Activated naive CD4-positive, alpha-beta T cell (primary cell): ENCODE data around the gene MTHFSD.
A peak's percentile ranks its signal among the peaks of the same experiment; 100 is the strongest.
"Not testable (repeated sequence)": the region's sequence is repeated elsewhere in the genome, so short reads cannot be mapped to it uniquely, and the experiment has no call there.

Source experiments
- DNase-seq, 4 experiments: peaks; one replicate each; lab custom pipeline; 2025; lab: John Stamatoyannopoulos, UW

Gene MTHFSD, protein sequence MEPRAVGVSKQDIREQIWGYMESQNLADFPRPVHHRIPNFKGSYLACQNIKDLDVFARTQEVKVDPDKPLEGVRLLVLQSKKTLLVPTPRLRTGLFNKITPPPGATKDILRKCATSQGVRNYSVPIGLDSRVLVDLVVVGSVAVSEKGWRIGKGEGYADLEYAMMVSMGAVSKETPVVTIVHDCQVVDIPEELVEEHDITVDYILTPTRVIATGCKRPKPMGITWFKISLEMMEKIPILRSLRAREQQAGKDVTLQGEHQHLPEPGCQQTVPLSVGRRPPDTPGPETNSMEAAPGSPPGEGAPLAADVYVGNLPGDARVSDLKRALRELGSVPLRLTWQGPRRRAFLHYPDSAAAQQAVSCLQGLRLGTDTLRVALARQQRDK

DNA sequence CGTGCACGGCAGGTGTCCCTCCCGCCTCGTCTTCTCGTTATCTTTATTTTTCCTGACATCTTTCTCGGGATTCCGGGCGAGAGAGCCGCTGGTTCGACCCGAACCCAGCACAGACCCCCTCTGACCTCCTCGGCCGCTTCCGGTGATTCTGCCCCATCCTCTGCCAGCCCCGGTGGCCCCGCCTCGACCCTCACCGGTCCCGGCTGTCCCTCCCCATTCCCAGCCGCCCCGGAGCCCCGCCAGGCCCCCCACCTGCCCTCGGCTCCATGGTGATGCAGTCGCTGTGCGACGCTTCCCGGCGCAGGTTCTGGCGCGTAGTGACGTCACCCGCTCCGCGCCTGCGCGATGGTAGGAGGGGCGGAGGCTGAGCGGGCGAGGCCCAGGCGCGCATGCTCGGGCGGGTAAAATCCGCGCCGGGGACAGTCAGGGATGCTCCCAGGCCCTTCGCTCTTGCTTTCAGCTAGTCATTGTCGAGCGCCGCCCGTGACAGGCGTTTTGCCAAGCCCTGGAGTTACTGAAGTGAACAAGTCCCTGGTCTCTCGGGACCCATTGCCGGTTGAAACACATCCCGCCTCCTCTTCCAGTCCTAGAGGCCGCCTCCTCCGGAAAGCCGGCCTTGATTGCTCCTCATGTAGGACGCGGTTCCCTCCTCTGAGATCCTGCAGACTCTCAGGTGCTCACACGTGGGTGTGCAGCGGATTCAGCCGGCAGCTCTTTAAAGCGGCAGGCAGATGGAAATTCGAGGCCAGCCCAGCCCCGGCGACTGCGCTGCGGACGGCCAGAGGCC is at the start of gene MTHFSD:
TSS of gene MTHFSD (minus strand) at position 319 of the 787 bp plus-strand sequence. CDS start at position 268, 51 bp downstream.
- peak; percentile 88 to 95 (median 90) for DNase-seq

DNA sequence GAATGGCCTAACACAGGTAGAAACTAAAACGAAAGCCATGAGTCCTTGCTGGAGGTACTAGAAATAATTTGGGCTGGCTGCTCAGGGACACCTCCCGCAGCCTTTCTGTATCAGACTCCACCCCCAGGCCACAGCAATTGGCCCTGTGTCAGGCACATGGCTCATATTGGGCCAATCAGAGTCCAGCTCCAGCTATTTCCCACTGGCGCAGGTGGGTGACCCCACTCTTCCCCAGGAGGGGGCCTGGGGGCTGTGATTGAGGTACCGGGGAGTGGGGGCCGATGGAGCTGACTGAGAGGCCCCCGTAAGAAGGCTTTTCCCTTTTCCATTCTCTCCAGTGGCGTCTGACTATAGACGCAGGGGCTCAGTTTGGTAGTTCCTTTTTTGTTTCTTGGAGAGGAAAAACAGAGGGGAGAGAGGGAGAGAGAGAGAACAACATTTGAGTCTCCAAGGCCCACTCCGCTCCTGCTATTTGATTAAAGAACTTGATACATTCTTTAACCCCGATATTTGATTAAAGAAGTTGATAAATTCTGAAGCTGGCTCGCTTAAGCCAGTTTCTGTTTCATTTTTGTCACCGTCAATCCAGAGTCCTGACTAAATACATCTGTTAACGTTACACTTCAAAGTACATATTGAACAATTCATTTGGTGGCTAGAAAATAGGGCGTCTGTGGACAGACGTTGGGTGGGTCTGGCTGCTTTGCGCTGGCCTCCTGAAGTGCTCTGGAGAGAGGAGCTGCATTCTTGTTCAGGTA is 49.6 kb upstream of the MTHFSD start:
- DNase-seq: peak in 2 of 4 experiments; percentile 7 to 24

DNA sequence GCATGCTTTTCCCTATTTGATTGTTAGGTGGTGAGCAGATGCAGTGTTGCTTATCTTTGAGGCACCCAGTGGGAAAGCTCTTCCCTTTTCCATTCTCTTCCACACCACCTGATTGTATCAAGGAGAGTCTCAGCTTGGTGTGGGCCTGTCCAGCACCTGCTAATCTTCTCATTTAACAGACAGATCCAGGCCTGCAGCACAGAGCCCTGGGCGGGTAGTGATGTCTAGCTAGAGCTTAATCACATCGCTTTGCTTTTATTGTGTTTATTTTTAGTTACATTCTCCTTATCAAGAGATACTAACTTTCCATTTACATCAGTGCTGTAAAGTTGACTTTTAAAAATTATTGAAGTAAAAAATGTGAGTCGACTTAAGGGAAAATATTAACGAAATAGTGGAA is 47.5 kb upstream of the MTHFSD start:
- DNase-seq: no peak

DNA sequence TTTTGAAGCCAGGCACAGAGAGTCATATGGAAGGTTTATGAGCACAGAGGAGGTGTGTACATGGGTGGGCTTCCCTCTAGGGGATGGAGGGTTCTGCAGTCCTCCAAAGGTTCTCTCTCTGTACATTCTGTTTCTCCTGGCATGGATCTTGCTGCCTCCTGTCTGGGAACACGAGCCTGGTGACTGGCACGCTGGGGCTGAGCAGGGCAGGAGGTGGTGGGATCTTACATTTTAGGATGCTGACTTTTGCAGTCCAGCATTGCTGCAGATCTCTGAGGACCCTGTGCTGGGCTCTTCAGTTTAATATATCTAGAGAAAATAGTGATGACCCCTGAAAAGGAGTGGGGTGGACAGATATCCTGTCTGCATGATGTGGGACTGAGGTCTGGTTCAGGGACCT is 46.3 kb upstream of the MTHFSD start:
- DNase-seq: no peak

DNA sequence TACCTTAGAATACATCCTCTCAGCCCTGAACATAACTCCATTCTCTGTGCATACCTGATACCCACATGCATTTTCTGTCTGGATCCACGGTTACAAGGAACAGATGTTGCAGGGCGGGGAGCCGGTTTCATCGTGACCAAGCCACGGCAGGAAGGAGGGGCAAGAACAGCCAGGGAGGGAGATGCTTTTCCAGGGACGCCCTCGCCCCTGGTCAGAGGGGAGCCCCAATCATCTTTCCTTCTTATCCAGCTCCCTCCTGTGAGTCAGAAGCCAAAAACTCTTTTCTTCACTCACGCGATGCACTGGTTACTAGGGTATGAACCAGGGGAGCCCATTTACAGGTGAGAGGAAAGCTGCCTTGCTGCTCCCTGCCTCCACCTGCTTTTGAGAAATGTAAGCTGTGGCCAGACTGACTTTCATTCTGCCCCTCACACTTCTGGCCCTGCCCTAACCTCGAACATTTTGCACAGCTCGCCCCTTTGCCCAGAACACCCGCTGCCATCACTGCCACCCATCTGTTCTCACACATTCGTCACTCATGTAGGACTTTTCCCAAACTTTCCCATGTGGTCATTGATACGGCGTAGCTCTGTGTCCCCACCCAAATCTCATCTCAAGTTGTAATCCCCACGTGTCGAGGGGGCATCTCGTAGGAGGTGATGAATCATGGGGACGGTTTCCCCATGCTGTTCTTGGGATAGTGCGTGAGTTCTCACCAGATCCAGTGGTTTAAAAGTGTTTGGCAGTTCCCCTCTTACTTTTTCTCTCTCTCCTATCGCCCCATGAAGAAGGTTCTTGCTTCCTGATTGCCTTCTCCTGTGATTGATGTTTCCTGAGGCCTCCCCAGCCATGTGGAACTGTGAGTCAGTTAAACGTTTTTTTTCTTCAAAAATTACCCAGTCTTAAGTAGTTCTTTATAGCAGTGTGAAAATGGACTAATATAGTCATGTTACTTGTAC is 43.9 kb upstream of the MTHFSD start:
- no peak for DNase-seq

DNA sequence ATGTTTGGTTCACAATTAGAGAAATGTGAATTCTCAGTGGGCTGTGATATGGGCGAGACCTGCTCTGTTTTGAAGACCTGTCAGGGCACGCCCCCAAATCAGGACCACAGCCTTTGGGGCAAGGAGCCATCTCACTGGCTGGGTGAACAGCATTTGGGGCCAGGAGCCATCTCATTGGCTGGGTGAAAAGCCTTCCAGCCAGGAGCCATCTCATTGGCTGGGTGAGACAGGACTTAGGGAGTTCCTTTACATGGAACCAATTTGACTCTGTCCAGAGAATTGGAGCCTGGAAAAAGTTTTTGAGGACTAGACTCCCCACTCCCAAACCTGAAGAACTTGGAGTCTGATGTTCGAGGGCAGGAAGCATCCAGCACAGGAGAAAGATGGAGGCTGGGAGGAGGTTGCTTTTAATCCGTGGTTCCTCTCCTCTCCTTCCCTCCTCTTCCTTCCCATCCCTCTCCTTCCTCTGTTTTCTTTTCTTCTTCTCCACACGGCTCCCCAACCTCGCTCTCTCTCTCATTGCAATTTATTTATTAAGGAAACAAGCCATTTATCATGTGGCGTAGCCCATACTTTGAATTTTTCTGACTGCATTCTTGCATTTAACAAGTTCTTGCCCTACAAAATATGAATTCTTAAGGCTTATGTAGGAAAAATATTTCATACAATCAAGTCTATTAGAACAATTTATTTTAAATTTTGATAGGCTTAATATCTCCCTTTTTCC is 43.0 kb upstream of the MTHFSD start:
- DNase-seq: no peak

DNA sequence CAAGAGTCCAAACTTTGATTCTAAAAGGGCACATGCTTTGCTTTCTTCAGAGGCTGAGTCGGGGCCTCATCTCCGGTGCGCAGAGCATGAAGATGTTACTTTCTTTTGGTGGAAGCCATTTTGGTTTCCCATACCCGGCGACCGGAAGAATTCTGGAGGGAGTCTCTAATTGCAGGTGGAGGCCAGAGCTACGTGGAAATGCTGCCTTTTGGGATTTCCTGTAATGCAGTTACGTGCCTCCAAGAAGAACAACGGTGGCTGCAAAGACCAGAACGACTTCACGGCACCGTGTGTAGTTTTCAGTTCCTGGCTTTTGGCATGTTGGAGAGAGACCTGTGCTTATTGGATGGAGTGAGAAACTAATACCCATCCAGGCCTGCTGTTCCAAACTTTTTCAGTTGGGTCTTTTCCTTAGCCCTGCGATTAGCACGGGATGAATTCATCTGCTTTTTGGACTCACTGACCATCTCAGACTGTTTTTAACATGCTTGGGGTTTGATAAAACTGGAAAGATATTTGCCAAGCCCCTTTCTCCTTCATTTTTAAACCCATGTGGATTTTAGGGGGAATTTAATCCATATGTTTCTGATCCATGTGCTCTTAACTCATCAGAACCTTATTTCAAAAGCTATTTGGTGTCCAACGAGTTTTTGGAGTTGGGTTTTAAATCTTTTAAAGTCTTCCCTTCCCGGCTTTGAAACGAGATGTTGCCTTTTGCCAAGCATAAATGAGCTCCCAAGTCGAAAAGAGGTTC is 42.3 kb upstream of the MTHFSD start:
- DNase-seq: no peak

DNA sequence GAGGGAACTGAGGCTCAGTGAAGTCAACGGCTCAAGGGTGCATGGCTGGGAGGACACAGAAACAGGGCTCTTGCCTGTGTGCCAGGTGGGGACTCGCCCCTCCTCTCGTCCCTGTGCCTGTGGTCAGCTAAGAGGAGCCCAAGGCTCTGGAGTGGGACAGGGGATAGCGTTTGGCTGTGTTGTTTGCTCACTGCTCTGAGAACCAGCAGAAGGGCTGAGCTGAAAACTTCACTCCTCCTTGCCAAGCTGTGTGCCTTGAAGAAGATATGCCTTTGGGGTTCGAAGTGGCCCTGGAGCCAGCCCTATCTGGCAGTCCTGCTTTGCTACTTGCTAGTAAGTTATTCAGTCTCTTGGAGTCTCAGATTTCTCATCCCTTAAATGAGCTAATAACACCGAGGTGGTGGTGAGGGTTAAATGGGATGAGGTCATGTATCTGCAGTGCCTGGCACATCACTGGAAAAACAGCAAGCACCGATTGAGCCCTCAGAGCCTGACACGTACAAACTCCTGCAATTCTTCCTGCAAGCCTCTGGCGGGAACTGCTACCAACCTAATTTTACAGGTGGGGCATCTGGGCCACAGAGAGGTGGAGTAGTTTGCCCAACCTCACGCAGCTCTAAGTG is 41.1 kb upstream of the MTHFSD start:
- DNase-seq: no peak

DNA sequence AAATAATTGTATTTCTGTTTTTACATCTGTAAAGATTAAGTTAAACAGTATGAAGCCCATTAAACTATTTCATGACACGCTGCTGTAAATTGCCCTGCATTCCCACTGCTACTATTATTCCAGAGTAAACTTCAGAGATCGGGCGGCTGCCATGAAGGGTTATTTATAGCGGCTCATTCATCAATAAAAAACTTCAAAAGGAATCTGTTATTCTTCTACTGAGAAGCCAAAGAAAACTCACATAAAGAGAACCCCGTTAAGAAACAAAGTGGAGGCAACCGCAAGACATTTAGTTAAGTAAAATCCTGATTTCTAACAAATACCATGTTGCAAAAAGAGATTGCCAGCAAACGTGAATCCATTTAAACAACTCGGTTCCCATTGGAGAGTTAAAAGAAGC is 39.7 kb upstream of the MTHFSD start:
- DNase-seq: no peak

DNA sequence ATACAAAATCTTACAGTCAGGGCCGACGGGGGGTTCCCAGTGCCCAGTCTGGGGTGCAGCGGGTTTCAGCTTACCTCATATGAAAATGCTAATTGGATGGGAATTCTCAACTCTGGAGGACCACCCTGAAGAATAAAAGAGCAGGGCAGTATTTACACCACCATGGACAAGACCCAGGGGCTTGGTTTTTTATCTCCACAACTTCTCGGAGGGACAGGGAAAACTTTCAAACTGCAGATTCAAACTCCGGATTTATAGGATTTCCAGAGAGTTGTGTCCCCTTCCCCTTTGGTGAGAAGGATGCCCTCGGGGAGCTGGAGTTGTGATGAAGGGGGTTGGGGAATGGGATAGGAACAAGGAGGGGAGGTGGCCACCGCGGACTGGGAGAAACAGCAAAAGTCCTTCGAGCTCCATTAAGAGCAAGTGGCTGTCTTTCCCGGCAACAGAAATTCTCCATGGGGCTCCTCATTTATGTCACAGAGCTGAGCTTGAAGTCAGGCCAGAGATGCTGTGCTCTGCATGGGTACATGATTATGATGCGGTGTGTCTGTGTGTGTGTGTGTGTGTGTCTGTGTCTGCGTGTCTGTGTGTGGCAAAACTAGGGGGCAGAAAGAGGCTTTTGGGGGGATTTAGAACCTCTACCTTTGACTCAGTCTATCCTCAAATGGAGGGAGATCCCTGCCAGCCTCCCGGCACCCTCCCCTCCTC is 39.0 kb upstream of the MTHFSD start:
- DNase-seq: no peak

DNA sequence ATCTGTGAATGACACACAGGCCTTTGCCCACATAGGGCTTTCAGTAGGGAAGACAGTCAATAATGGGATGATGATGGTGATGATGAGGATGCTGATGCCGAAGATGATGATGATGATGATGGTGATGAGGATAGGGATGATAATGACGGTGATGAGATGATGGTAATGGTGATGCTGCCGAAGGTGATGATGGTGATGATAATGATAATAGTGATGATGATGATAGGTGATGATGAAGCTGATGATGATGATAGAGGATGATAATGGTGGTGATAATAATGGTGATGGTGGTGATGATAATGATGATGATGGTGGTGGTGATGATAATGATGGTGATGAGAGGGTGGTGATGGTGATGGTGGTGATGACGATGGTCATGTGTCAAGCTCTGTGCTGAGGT is 36.2 kb upstream of the MTHFSD start:
- no peak for DNase-seq

DNA sequence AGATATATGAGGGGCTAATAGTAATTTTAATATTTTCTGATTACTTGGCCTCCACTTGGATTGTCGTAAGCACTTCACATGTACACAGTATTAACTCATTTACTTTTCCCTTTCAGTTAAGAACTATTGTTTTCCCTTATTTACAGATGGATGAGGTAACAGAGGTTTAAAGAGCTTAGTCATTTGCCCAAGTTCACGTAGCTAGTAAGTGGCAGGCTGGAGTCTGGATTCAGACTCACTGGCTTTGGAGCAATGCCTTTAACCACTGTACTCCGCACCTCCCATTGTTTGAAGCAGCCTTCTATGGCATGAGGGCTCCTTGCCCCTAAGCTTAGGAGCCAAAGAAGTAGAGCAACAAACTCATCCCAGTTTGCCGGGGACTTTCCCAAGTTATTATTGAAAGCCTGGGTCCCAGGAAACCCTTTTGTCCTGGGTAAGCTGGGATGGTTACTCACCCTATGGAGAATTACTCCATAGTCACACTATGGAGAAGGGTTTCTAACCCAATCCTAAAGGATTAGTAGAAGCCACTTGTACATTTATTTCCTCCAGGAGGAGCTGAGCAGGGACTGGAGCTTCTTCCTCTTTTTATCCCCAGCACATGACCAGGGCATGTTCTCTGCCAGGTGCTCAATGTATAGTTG is 35.6 kb upstream of the MTHFSD start:
- no peak for DNase-seq

DNA sequence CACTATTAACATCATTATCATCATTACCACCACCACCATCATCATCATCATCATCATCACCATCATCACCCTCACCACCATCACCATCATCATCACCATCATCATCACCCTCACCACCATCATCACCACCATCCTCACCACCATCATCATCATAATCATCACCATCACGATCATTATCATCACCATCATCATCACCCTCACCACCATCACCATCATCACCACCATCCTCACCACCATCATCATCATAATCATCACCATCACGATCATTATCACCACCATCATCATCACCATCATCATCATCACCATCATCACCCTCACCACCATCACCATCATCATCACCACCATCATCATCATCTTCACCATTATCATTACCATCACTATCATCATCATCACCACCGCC is 32.9 kb upstream of the MTHFSD start:
- DNase-seq: not testable (repeated sequence)

DNA sequence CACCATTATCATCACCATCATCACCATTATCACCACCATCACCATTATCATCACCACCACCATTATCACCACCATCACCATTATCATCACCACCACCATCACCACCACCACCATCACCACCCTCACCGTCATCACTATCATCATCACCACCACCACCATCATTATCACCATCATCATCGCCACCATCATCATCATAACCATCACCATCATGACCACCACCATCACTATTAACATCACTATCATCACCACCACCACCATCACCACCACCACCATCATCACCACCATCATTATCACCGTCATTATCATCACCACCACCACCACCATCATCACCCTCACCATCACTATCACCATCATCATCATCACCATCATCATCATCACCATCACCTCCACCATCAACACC is 32.5 kb upstream of the MTHFSD start:
- no peak for DNase-seq

DNA sequence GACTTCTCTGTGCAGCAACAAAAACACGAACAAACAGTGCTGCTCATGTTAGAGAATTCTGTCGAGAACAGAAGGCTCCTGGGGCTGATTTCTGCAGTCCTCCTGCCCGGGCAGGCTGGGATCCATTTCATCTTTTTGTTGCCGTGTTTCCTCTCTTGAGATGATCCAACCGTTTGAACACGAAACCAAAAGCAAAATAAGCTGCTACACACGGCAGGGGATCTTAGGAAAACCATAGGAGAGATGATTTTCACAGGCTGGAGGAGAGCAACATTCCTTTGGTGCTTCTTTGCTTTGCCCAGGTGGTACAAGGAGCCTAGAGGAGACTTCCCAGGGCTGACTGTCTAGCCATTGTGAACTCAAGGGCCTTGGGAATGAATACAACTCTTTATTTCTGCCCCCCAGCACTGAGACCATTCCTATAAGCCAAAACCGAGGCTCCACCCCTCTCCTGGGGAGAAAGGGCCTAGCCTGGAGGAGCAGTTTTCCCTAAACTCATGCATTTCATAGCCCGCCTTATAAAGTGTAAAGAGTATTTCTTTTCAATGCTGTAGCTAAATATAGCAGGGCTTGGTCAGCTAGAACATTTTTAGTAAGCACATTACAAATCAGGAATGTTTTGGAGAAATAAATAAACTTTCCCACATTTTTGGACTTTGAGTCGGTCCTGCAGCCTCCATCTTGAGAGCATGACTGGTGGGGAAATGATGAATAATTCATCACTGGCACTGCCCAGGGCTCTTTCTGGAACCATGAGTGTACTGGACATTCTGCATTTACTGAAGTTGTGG is 31.0 kb upstream of the MTHFSD start:
- DNase-seq: no peak

DNA sequence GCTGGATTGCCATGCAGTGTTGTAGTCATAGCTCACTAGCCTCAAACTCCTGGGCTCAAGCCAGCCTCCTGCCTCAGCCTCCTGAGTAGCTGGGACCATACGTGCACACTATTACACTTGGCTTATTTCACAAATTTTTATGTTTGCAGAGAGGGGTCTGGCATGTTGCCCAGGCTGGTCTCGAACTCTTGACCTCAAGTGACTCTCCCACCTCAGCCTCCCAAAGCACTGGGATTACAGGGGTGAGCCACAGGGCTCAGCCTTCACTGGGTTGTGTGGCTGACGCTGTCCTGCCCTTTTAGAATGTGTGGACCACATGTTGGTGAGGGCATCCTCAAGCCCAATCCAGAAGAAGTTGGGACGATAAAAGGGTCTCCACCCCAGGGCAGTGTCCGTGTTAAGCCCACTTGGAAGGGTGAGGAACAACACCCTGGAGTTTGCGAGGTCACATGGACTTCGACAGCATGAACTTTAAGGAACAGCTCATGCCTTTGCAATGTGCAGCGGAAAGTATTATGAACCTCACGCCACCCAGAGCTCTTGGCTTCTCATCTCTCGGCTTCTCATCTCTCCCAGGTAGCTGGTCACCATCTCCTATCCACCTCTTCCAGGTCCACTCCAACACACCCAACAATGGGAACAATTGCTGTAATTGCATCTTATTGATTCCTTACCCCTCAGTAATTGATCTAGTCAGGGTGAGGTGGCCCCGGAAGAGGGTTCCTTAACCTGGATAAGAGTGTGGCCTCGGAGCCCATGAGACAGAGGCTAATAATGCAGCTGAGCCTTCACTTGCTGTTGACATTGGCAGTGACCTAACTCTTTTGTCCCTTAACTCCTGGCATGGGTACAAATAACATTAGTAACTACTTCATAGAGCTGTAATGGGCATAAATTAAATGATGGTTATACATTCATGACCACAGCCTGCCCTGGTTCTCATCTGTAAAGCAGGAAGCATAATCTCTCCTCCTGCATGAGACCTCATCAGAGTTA is 30.0 kb upstream of the MTHFSD start:
- no peak for DNase-seq
